Karpas-422 (cell line): Measurements from ENCODE around the gene CHFR. TPM values are rescaled to one million over a fixed set of nuclear protein-coding genes. Genes with fewer than 3 reads are reported as not detected.
"Not testable (repeated sequence)": the region's sequence is repeated elsewhere in the genome, so short reads cannot be mapped to it uniquely, and the experiment has no call there.

Experiments used
- DNase-seq: peaks from one replicate; pipeline ENCODE4 v3.0.0-alpha.2; 2015
- H2AFZ ChIP-seq: fragments of 200-600 bp; sonication (generic); 2 replicates; pipeline ENCODE4 v1.6.1; 2014; ENCODE audit warnings: antibody characterized with exemption, low read length, mixed read lengths
- H3K27ac ChIP-seq: fragments of 200-600 bp; sonication (generic); 2 replicates; pipeline ENCODE4 v1.5.1; 2014; ENCODE audit warnings: mild to moderate bottlenecking, low read length, moderate library complexity
- H3K27me3 ChIP-seq: fragments of 200-600 bp; sonication (generic); 2 replicates; pipeline ENCODE4 v1.6.1; 2014; ENCODE audit warnings: low read length, mixed read lengths
- H3K36me3 ChIP-seq: fragments of 200-600 bp; sonication (generic); 2 replicates; pipeline ENCODE4 v1.6.1; 2014; ENCODE audit warnings: low read length, mixed read lengths; ENCODE audit not compliant: insufficient read depth
- H3K4me1 ChIP-seq: fragments of 200-600 bp; sonication (generic); 2 replicates; pipeline ENCODE4 v1.6.1; 2014; ENCODE audit warnings: mild to moderate bottlenecking, low read length, mixed read lengths
- H3K4me2 ChIP-seq: fragments of 200-600 bp; sonication (generic); 2 replicates; pipeline ENCODE4 v1.6.1; 2014; ENCODE audit warnings: low read length, low read depth, mild to moderate bottlenecking; ENCODE audit not compliant: poor library complexity, severe bottlenecking
- H3K4me3 ChIP-seq: fragments of 200-600 bp; sonication (generic); 2 replicates; pipeline ENCODE4 v1.5.1; 2014; ENCODE audit warnings: mild to moderate bottlenecking, antibody characterized with exemption, low read length, mixed read lengths
- H3K79me2 ChIP-seq: fragments of 200-600 bp; sonication (generic); 2 replicates; pipeline ENCODE4 v1.6.1; 2014; ENCODE audit warnings: mild to moderate bottlenecking, low read length, mixed read lengths
- H3K9ac ChIP-seq: fragments of 200-600 bp; sonication (generic); 2 replicates; pipeline ENCODE4 v1.6.0; 2014; ENCODE audit warnings: low read length
- H3K9me2 ChIP-seq: fragments of 200-600 bp; sonication (generic), shearing (Covaris generic); replicated peaks from 2 replicates; pipeline ENCODE4 v1.6.0; 2014; ENCODE audit warnings: mild to moderate bottlenecking, low read length, moderate library complexity; ENCODE audit not compliant: insufficient read depth
- H3K9me3 ChIP-seq: fragments of 300-700, 200-600 bp; sonication (generic); 2 replicates; pipeline ENCODE4 v1.6.1; 2014; ENCODE audit warnings: low read length, mixed read lengths
- H4K20me1 ChIP-seq: fragments of 200-600 bp; sonication (generic); 2 replicates; pipeline ENCODE4 v1.6.1; 2014; ENCODE audit warnings: mild to moderate bottlenecking, antibody characterized with exemption, low read length, low read depth; ENCODE audit not compliant: insufficient read depth
- total RNA-seq: library from RNA; depleted of rRNA; stranded (reverse); fragments of >200 nt; shearing (Covaris generic); gene quantifications from 2 replicates; pipeline ENCODE4 v1.2.3, GENCODE V29; 2014; ENCODE audit warnings: low replicate concordance

CHFR gene
- total RNA-seq, 1 experiment from 2014 or later = 10.1 TPM

DNA sequence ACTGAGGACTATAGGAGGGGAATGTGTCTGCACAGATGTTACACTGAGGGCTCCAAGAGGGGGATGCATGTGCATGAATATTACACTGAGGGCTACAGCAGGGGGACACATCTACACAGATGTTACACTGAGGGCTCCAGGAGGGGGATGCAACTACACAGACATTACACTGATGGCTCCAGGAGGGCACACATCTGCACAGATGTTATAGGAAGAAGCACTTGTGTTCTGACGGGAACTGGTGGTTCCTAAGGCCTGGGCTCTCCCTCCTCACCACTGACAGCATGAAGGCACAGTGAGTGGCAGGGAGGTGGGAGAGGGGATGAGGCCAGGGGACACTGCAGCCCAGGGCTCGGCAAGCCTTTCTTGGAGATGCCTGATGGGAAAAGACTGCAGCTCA, 95.5 kb downstream of the CHFR start:
- not testable (repeated sequence) for H3K9ac ChIP-seq, H3K27me3 ChIP-seq, H3K4me3 ChIP-seq, H3K27ac ChIP-seq, H3K9me2 ChIP-seq, H2AFZ ChIP-seq, H4K20me1 ChIP-seq, H3K4me2 ChIP-seq, H3K79me2 ChIP-seq, H3K9me3 ChIP-seq, H3K4me1 ChIP-seq, DNase-seq
- peaks cover 32% of the 10 kb centered on the region for H3K36me3 ChIP-seq

DNA sequence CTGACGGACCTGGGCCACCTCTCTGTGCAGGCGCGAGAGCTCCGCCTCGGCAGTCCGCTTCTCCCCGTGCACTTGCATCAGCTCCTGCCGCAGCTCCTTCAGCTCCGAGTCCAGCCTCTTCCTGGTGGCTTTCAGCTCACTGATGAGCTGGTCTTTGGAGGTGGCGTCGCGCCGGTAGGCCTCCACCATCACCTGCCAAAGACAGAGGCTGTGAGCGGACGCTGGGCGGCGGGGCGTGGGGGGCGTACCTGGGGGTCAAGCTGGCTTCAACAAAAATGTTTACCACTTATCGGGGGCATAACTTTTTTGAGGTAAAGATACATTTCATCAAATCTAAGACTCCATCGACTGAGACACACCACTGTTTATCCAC, 98.3 kb downstream of the CHFR start:
- Histone ChIP-seq H3K9me3 (no peaks in the 10 kb centered on the region; the same call in 1 of the 2 replicates), H3K27me3 (no peaks in the 10 kb centered on the region), H3K4me2 (no peak overlapping the region), H3K4me1 (no peaks in the 10 kb centered on the region), H3K79me2 (no peaks in the 10 kb centered on the region; the same call in 1 of the 2 replicates), H3K36me3 (peaks cover 17% of the 10 kb centered on the region), H2AFZ (no peak overlapping the region), H3K9ac (no peak overlapping the region), H3K4me3 (no peak overlapping the region), H4K20me1 (no peaks in the 10 kb centered on the region), H3K27ac (no peak overlapping the region), H3K9me2 (no peaks in the 10 kb centered on the region)
- no peak for DNase-seq

DNA sequence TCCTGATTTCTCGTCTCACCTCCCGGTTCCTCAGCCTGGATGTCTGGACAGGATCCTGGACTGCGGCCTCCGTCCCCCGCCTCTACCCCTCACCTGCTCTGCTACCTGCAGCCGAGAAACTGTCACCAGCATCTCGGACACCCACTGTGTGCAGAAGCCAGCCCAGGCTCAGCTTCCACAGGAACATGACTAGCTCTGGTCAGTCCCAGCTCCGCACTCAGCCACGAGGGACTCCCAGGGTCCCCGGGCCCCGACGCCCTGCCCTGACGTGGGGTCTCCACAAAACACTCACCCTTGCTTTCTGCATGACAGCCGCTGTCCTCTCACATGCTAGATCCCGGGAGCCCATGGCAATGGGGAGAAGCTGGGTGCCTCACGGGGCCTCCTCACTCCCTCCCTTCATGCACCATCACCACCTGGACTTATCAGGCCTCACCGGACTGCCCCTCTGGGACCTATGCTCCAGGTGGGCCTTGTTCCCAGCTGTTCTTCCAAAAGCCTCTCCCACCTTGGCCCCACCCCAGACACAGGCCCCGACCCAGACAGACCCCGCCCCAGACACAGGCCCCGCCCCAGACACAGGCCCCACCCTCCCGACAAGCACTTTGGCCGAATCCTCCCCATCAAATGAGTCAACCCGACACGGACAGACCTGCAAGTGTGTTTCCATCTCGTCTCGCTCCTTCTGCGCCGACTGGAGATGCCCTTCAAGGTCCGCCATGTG, 98.9 kb downstream of the CHFR start:
- Histone ChIP-seq H3K4me2 (no peak overlapping the region), H3K27me3 (no peaks in the 10 kb centered on the region), H3K9ac (no peak overlapping the region), H3K4me1 (no peaks in the 10 kb centered on the region), H2AFZ (no peak overlapping the region), H3K27ac (no peak overlapping the region), H3K4me3 (no peak overlapping the region), H3K36me3 (peaks cover 12% of the 10 kb centered on the region), H4K20me1 (no peaks in the 10 kb centered on the region), H3K9me3 (no peaks in the 10 kb centered on the region; the same call in 1 of the 2 replicates), H3K9me2 (no peaks in the 10 kb centered on the region), H3K79me2 (no peaks in the 10 kb centered on the region)
- DNase-seq = no peak

DNA sequence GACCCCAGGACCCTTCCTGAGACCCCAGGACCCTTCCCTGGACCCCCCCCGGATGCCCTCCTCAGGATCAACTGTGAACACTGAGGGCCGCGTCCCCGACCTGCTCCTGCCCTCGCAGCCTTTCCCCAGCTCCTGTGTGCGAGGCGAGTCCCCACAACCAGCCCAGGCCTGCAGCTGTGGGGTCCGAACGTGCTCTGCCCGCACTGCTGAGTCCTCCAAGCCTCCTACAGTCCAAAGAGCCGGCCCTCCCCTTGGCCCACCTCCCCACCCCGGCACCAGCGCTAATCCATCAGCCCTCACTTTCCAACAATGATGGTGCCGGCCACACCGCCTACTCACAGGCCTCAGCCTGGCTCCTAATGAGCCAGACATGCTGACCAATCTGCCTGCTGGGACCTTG, 99.5 kb downstream of the CHFR start:
- Histone ChIP-seq H3K79me2 (no peaks in the 10 kb centered on the region), H3K9me3 (no peaks in the 10 kb centered on the region; the same call in 1 of the 2 replicates), H3K36me3 (peaks cover 12% of the 10 kb centered on the region; the same call in 1 of the 2 replicates), H3K9me2 (no peaks in the 10 kb centered on the region), H3K27me3 (no peaks in the 10 kb centered on the region), H3K9ac (no peak overlapping the region), H3K27ac (no peak overlapping the region), H3K4me3 (no peak overlapping the region), H2AFZ (no peak overlapping the region), H3K4me2 (no peak overlapping the region), H3K4me1 (no peaks in the 10 kb centered on the region), H4K20me1 (no peaks in the 10 kb centered on the region)
- no peak for DNase-seq

DNA sequence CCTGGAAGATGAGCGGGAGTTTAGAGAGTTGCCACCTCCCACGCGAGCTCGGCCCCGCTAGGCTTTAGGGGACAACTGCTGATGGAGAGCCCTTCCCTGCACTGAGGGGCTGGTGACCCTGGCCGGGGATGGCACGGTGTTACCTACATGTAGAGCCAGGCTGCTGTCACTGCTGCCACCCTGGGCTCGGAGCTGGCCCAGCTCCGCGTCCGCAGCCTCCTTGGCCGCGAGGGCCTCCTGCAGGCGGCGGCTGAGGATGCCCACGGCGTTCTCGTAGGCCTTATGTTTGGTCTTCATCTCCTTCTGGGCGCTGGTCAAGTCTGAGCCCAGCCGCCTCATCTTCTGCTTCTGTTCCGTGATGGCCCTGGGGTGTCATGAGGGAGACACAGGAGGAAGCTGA, 101.2 kb downstream of the CHFR start:
- Histone ChIP-seq H3K79me2 (no peaks in the 10 kb centered on the region), H3K4me3 (no peak overlapping the region), H3K36me3 (peaks cover 15% of the 10 kb centered on the region; the same call in 1 of the 2 replicates), H3K4me2 (no peak overlapping the region), H3K27ac (no peak overlapping the region), H3K9ac (no peak overlapping the region), H3K27me3 (no peaks in the 10 kb centered on the region), H3K4me1 (no peaks in the 10 kb centered on the region), H4K20me1 (no peaks in the 10 kb centered on the region), H3K9me2 (no peaks in the 10 kb centered on the region), H2AFZ (no peak overlapping the region), H3K9me3 (no peaks in the 10 kb centered on the region)
- DNase-seq = no peak

DNA sequence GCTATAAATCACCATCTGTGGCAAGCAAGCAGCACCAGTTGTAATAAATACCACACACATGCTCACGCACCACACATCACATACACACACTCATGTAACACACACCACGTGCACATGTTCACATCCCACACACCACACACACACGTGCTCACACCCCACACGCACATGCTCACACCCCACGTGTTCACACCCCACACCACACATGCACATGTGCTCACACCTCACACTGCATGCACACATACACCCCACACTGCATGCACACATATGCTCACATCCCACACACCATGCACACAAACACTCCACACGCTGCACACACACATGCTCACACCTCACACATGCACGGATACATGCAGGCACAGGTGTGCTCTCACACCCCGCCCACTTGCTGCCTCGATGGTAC, 102.8 kb downstream of the CHFR start:
- no peaks in the 10 kb centered on the region for H3K27me3 ChIP-seq
- no peaks in the 10 kb centered on the region for H3K9me2 ChIP-seq
- no peaks in the 10 kb centered on the region for H3K4me1 ChIP-seq
- no peak overlapping the region for H3K4me3 ChIP-seq
- no peak overlapping the region for H3K4me2 ChIP-seq
- H3K9ac ChIP-seq = no peak overlapping the region
- H4K20me1 ChIP-seq = no peaks in the 10 kb centered on the region
- H3K27ac ChIP-seq = no peak overlapping the region
- DNase-seq = no peak
- peaks cover 13% of the 10 kb centered on the region; the same call in 1 of the 2 replicates for H3K36me3 ChIP-seq
- H2AFZ ChIP-seq = no peak overlapping the region
- H3K79me2 ChIP-seq = no peaks in the 10 kb centered on the region
- no peaks in the 10 kb centered on the region for H3K9me3 ChIP-seq

DNA sequence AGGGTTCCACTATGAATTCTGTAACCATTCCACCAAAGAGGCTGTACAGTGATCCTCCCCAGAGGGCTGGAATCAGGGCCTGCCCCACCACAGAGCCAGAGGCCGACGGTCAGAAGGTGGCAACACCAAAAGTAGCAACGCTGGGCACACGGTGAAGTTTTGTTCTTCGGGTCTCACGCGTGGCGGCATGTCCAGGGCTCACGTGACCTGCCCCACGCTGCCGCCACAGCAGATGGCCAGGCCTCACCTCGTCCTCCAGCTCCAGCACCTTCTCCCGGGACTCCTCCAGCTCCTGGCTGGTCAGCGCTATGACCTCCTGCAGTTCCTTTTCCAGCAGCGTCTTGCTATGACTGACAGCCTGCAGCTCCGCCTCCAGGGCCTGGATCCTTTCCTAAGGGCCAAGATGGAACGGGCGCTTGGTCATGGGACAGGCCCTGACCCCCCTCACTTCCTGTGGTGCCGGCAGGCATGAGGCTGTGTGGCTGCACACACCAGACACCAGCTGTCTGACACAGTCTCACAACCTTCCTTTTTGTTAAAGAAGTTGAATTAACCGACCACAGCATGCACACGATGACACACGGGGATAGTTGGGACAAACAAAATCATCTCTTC, 103.4 kb downstream of the CHFR start:
- Histone ChIP-seq H3K79me2 (no peaks in the 10 kb centered on the region), H3K4me3 (no peak overlapping the region), H2AFZ (no peak overlapping the region), H3K9me3 (no peaks in the 10 kb centered on the region), H3K36me3 (peaks cover 8% of the 10 kb centered on the region; the same call in 1 of the 2 replicates), H3K27me3 (no peaks in the 10 kb centered on the region), H4K20me1 (no peaks in the 10 kb centered on the region), H3K9me2 (no peaks in the 10 kb centered on the region), H3K27ac (no peak overlapping the region), H3K4me2 (no peak overlapping the region), H3K9ac (no peak overlapping the region), H3K4me1 (no peaks in the 10 kb centered on the region)
- no peak for DNase-seq
